GM23338 (cell line): ENCODE results near the gene NUP42. TPM values are rescaled to one million over a fixed set of nuclear protein-coding genes. Genes with fewer than 3 reads are reported as not detected.

Experiments used
- ATAC-seq: fragments of 200-7000 bp; cut with Tn5 transposase; 3 replicates; pipeline ENCODE4 v1.9.1; 2020
- DNase-seq: peaks from one replicate; pipeline ENCODE4 v3.0.0-alpha.2; 2015; ENCODE audit warnings: low spot score
- H2AFZ ChIP-seq: fragments of 200-600 bp; sonication (generic); 2 replicates; pipeline ENCODE4 v1.8.0; 2016; ENCODE audit warnings: antibody characterized with exemption, mild to moderate bottlenecking, moderate library complexity
- H3F3A ChIP-seq: fragments of 200-600 bp; sonication (generic); replicated peaks from 2 replicates; pipeline ENCODE4 v1.8.0; 2017; ENCODE audit warnings: antibody characterized with exemption, mixed run types, low read depth
- H3K27ac ChIP-seq: fragments of 200-600 bp; sonication (generic); 2 replicates; pipeline ENCODE4 v1.6.1; 2016; ENCODE audit warnings: low read depth
- H3K27me3 ChIP-seq: fragments of 200-600 bp; sonication (generic); 2 replicates; pipeline ENCODE4 v1.8.0; 2016; ENCODE audit warnings: mild to moderate bottlenecking, mixed run types, moderate library complexity; ENCODE audit not compliant: insufficient read depth
- H3K36me3 ChIP-seq: fragments of 200-600 bp; sonication (generic); 2 replicates; pipeline ENCODE4 v1.8.0; 2016; ENCODE audit warnings: mild to moderate bottlenecking; ENCODE audit not compliant: insufficient read depth
- H3K4me1 ChIP-seq: fragments of 200-600 bp; sonication (generic); 2 replicates; pipeline ENCODE4 v1.8.0; 2016; ENCODE audit warnings: mild to moderate bottlenecking, moderate library complexity; ENCODE audit not compliant: insufficient read depth
- H3K4me2 ChIP-seq: fragments of 200-600 bp; sonication (generic); 2 replicates; pipeline ENCODE4 v1.7.1; 2017; ENCODE audit warnings: mixed run types
- H3K4me3 ChIP-seq: fragments of 200-600 bp; sonication (generic); 2 replicates; pipeline ENCODE4 v1.6.1; 2016; ENCODE audit warnings: mixed run types
- H3K79me2 ChIP-seq: fragments of 200-600 bp; sonication (generic); replicated peaks from 2 replicates; pipeline ENCODE4 v1.8.0; 2017; ENCODE audit warnings: mild to moderate bottlenecking; ENCODE audit not compliant: insufficient read depth
- H3K9me2 ChIP-seq: fragments of 200-600 bp; sonication (generic); 2 replicates; pipeline ENCODE4 v1.8.0; 2017; ENCODE audit not compliant: insufficient read depth
- H4K20me1 ChIP-seq: fragments of 200-600 bp; sonication (generic); replicated peaks from 2 replicates; pipeline ENCODE4 v1.8.0; 2017; ENCODE audit warnings: mild to moderate bottlenecking; ENCODE audit not compliant: insufficient read depth
- H3K27ac Mint-ChIP-seq: 2 replicates; pipeline ENCODE4 v1.8.0; 2020; ENCODE audit warnings: inconsistent platforms, mild to moderate bottlenecking, moderate library complexity, mixed read lengths
- H3K27me3 Mint-ChIP-seq: 3 replicates; pipeline ENCODE4 v1.8.0; 2022; ENCODE audit warnings: low read depth, mild to moderate bottlenecking, moderate library complexity, mixed read lengths, inconsistent platforms; ENCODE audit not compliant: insufficient read depth, poor library complexity
- H3K36me3 Mint-ChIP-seq: 3 replicates; pipeline ENCODE4 v1.8.0; 2021; ENCODE audit warnings: low read depth, mild to moderate bottlenecking, inconsistent platforms, moderate library complexity, mixed read lengths
- H3K4me1 Mint-ChIP-seq: 3 replicates; pipeline ENCODE4 v1.8.0; 2020; ENCODE audit warnings: mild to moderate bottlenecking, inconsistent platforms, mixed read lengths
- H3K4me3 Mint-ChIP-seq: 3 replicates; pipeline ENCODE4 v1.8.0; 2021; ENCODE audit warnings: moderate library complexity, mild to moderate bottlenecking, inconsistent platforms, mixed read lengths
- H3K9me3 Mint-ChIP-seq: 3 replicates; pipeline ENCODE4 v1.8.0; 2020; ENCODE audit warnings: moderate library complexity, mild to moderate bottlenecking, inconsistent platforms, mixed read lengths
- CREB1 ChIP-seq: fragments of 250-450 bp; sonication (Bioruptor Pico); IDR thresholded peaks from 2 replicates; pipeline ENCODE4 v1.5.0; 2020; ENCODE audit warnings: low read depth, mild to moderate bottlenecking, moderate library complexity
- EZH2 ChIP-seq: fragments of 200-600 bp; sonication (generic); IDR thresholded peaks from one replicate; pipeline ENCODE4 v1.8.0; 2017; ENCODE audit warnings: antibody characterized with exemption, mild to moderate bottlenecking, low read depth; ENCODE audit not compliant: unreplicated experiment
- EZH2phosphoT487 ChIP-seq: fragments of 200-600 bp; sonication (generic); IDR thresholded peaks from one replicate; pipeline ENCODE4 v1.8.1; 2018; ENCODE audit warnings: antibody characterized with exemption; ENCODE audit not compliant: unreplicated experiment
- JUNB ChIP-seq: IDR thresholded peaks from one replicate; pipeline ENCODE4 v1.6.1; 2016; ENCODE audit warnings: antibody characterized with exemption; ENCODE audit not compliant: unreplicated experiment
- NANOG ChIP-seq: IDR thresholded peaks from 2 replicates; pipeline ENCODE4 v1.6.1; 2016; ENCODE audit warnings: antibody characterized with exemption, borderline replicate concordance
- POLR2AphosphoS5 ChIP-seq: IDR thresholded peaks from 2 replicates; pipeline ENCODE4 v1.6.1; 2016; ENCODE audit warnings: antibody characterized with exemption, low read depth
- STAT1 ChIP-seq: IDR thresholded peaks from one replicate; pipeline ENCODE4 v1.6.1; 2016; ENCODE audit warnings: antibody characterized with exemption; ENCODE audit not compliant: unreplicated experiment
- ZNF114 ChIP-seq: fragments of 250-450 bp; sonication (Bioruptor Pico); IDR thresholded peaks from 2 replicates; pipeline ENCODE4 v1.5.0; 2020; ENCODE audit warnings: mild to moderate bottlenecking, moderate library complexity
- ZNF331 ChIP-seq: fragments of 250-450 bp; sonication (Bioruptor Pico); IDR thresholded peaks from 2 replicates; pipeline ENCODE4 v1.5.0; 2020; ENCODE audit warnings: low read depth, mild to moderate bottlenecking, moderate library complexity
- polyA plus RNA-seq: library from polyadenylated mRNA; unstranded; fragments of >200 nt; fragmentation: Nextera tagmentation; extraction: Ambion mirVana; gene quantifications from 2 replicates; pipeline ENCODE4 v1.2.1, GENCODE V29; 2016
- total RNA-seq: library from RNA; depleted of rRNA; stranded (reverse); fragments of >200 nt; shearing (Covaris generic); gene quantifications from 2 replicates; pipeline ENCODE4 v1.2.3, GENCODE V29; 2014
- TF ChIP-seq, protein P1 (sequence below): fragments of 250-450 bp; sonication (Bioruptor Pico); IDR thresholded peaks from 2 replicates; pipeline ENCODE4 v1.5.0; 2020; ENCODE audit warnings: mild to moderate bottlenecking, moderate library complexity
- TF ChIP-seq, protein P2 (sequence below), 2 experiments: fragments of 200-600 bp in 1 of 2; sonication (generic) in 1 of 2; conservative IDR thresholded peaks; 2 replicates each; pipeline versions ENCODE4 v1.5.1 to v1.6.1; 2016 to 2017; ENCODE audit warnings: antibody characterized with exemption in 2 of 2, low read depth in 2 of 2, mild to moderate bottlenecking in 2 of 2, moderate library complexity in 1 of 2
- TF ChIP-seq, protein P3 (sequence below): IDR thresholded peaks from 2 replicates; pipeline ENCODE4 v1.6.1; 2016; ENCODE audit warnings: antibody characterized with exemption
- TF ChIP-seq, protein P4 (sequence below): IDR thresholded peaks from one replicate; pipeline ENCODE4 v1.6.1; 2018; ENCODE audit warnings: antibody characterized with exemption; ENCODE audit not compliant: unreplicated experiment

The NUP42 gene
- total and polyA plus RNA-seq, 2 experiments from 2014 or later: 39.1 to 42.7 TPM

DNA sequence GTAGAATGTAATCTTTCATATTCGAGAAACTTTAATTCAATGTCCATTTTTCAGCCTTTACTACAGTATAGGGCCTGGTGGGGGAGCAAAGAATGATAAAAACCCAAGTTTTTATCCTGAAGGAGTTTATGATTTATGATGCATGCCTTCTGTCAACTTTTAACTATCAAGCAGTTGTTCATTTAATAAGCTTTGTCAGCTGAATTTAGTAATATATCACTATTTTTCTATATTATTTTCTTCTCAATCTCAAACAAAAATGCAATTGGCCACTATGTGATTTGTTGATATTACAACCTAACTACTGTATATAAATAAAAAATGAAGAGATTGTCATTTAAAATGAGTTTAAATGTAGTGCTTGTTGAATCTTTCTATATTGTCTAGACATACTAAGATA, 2.4 kb downstream of the NUP42 start:
- Histone ChIP-seq H3K36me3 (peaks cover 28% of the 10 kb centered on the region), H3K9me2 (no peaks in the 10 kb centered on the region), H3K79me2 (peaks cover 43% of the 10 kb centered on the region), H3K27ac (no peak overlapping the region), H4K20me1 (0 out of 2 replicates have a peak, but pooled peaks cover 4% of the 10 kb centered on the region), H3K27me3 (no peaks in the 10 kb centered on the region), H3K4me2 (no peak overlapping the region), H2AFZ (no peak overlapping the region), H3K4me3 (peak overlapping the region; percentile 69; the same call in 1 of the 2 replicates), H3K4me1 (peaks cover 7% of the 10 kb centered on the region), H3F3A (0 out of 2 replicates have a peak, but pooled peaks cover 6% of the 10 kb centered on the region)
- Mint-ChIP-seq H3K4me1 (peaks cover 15% of the 10 kb centered on the region), H3K4me3 (peak overlapping the region; percentile 33; the same call in 2 of the 3 replicates), H3K36me3 (peaks cover 38% of the 10 kb centered on the region), H3K9me3 (no peaks in the 10 kb centered on the region; the same call in 2 of the 3 replicates), H3K27ac (no peak overlapping the region), H3K27me3 (peaks cover 6% of the 10 kb centered on the region)
- no peak for TF ChIP-seq STAT1
- no peak for TF ChIP-seq EZH2
- no peak for TF ChIP-seq NANOG
- TF ChIP-seq JUNB: no peak
- TF ChIP-seq, protein P1, sequence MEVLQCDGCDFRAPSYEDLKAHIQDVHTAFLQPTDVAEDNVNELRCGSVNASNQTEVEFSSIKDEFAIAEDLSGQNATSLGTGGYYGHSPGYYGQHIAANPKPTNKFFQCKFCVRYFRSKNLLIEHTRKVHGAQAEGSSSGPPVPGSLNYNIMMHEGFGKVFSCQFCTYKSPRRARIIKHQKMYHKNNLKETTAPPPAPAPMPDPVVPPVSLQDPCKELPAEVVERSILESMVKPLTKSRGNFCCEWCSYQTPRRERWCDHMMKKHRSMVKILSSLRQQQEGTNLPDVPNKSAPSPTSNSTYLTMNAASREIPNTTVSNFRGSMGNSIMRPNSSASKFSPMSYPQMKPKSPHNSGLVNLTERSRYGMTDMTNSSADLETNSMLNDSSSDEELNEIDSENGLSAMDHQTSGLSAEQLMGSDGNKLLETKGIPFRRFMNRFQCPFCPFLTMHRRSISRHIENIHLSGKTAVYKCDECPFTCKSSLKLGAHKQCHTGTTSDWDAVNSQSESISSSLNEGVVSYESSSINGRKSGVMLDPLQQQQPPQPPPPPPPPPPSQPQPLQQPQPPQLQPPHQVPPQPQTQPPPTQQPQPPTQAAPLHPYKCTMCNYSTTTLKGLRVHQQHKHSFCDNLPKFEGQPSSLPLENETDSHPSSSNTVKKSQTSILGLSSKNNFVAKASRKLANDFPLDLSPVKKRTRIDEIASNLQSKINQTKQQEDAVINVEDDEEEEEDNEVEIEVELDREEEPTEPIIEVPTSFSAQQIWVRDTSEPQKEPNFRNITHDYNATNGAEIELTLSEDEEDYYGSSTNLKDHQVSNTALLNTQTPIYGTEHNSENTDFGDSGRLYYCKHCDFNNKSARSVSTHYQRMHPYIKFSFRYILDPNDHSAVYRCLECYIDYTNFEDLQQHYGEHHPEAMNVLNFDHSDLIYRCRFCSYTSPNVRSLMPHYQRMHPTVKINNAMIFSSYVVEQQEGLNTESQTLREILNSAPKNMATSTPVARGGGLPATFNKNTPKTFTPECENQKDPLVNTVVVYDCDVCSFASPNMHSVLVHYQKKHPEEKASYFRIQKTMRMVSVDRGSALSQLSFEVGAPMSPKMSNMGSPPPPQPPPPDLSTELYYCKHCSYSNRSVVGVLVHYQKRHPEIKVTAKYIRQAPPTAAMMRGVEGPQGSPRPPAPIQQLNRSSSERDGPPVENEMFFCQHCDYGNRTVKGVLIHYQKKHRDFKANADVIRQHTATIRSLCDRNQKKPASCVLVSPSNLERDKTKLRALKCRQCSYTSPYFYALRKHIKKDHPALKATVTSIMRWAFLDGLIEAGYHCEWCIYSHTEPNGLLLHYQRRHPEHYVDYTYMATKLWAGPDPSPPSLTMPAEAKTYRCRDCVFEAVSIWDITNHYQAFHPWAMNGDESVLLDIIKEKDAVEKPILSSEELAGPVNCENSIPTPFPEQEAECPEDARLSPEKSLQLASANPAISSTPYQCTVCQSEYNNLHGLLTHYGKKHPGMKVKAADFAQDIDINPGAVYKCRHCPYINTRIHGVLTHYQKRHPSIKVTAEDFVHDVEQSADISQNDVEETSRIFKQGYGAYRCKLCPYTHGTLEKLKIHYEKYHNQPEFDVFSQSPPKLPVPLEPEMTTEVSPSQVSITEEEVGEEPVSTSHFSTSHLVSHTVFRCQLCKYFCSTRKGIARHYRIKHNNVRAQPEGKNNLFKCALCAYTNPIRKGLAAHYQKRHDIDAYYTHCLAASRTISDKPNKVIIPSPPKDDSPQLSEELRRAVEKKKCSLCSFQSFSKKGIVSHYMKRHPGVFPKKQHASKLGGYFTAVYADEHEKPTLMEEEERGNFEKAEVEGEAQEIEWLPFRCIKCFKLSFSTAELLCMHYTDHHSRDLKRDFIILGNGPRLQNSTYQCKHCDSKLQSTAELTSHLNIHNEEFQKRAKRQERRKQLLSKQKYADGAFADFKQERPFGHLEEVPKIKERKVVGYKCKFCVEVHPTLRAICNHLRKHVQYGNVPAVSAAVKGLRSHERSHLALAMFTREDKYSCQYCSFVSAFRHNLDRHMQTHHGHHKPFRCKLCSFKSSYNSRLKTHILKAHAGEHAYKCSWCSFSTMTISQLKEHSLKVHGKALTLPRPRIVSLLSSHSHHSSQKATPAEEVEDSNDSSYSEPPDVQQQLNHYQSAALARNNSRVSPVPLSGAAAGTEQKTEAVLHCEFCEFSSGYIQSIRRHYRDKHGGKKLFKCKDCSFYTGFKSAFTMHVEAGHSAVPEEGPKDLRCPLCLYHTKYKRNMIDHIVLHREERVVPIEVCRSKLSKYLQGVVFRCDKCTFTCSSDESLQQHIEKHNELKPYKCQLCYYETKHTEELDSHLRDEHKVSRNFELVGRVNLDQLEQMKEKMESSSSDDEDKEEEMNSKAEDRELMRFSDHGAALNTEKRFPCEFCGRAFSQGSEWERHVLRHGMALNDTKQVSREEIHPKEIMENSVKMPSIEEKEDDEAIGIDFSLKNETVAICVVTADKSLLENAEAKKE (CRISPR knock-in tag): no peak
- no peak for TF ChIP-seq POLR2AphosphoS5
- TF ChIP-seq, protein P2, sequence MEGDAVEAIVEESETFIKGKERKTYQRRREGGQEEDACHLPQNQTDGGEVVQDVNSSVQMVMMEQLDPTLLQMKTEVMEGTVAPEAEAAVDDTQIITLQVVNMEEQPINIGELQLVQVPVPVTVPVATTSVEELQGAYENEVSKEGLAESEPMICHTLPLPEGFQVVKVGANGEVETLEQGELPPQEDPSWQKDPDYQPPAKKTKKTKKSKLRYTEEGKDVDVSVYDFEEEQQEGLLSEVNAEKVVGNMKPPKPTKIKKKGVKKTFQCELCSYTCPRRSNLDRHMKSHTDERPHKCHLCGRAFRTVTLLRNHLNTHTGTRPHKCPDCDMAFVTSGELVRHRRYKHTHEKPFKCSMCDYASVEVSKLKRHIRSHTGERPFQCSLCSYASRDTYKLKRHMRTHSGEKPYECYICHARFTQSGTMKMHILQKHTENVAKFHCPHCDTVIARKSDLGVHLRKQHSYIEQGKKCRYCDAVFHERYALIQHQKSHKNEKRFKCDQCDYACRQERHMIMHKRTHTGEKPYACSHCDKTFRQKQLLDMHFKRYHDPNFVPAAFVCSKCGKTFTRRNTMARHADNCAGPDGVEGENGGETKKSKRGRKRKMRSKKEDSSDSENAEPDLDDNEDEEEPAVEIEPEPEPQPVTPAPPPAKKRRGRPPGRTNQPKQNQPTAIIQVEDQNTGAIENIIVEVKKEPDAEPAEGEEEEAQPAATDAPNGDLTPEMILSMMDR (conservative IDR thresholded peaks at IDR 0.05; ENCODE audit: low read depth in 2 of 2): no peak
- TF ChIP-seq ZNF331 (CRISPR knock-in tag): no peak
- TF ChIP-seq, protein P3, sequence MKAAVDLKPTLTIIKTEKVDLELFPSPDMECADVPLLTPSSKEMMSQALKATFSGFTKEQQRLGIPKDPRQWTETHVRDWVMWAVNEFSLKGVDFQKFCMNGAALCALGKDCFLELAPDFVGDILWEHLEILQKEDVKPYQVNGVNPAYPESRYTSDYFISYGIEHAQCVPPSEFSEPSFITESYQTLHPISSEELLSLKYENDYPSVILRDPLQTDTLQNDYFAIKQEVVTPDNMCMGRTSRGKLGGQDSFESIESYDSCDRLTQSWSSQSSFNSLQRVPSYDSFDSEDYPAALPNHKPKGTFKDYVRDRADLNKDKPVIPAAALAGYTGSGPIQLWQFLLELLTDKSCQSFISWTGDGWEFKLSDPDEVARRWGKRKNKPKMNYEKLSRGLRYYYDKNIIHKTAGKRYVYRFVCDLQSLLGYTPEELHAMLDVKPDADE: no peak
- TF ChIP-seq EZH2phosphoT487: no peak
- TF ChIP-seq, protein P4, sequence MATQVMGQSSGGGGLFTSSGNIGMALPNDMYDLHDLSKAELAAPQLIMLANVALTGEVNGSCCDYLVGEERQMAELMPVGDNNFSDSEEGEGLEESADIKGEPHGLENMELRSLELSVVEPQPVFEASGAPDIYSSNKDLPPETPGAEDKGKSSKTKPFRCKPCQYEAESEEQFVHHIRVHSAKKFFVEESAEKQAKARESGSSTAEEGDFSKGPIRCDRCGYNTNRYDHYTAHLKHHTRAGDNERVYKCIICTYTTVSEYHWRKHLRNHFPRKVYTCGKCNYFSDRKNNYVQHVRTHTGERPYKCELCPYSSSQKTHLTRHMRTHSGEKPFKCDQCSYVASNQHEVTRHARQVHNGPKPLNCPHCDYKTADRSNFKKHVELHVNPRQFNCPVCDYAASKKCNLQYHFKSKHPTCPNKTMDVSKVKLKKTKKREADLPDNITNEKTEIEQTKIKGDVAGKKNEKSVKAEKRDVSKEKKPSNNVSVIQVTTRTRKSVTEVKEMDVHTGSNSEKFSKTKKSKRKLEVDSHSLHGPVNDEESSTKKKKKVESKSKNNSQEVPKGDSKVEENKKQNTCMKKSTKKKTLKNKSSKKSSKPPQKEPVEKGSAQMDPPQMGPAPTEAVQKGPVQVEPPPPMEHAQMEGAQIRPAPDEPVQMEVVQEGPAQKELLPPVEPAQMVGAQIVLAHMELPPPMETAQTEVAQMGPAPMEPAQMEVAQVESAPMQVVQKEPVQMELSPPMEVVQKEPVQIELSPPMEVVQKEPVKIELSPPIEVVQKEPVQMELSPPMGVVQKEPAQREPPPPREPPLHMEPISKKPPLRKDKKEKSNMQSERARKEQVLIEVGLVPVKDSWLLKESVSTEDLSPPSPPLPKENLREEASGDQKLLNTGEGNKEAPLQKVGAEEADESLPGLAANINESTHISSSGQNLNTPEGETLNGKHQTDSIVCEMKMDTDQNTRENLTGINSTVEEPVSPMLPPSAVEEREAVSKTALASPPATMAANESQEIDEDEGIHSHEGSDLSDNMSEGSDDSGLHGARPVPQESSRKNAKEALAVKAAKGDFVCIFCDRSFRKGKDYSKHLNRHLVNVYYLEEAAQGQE: no peak
- no peak for TF ChIP-seq ZNF114
- TF ChIP-seq CREB1: no peak
- ATAC-seq (no peak), DNase-seq (no peak)
